Coronary artery (tissue), 2 donors: Measurements from ENCODE around the gene GOLGA2.

Experiments used
- DNase-seq: peaks from one replicate; pipeline ENCODE4 v3.0.0-alpha.2; 2017; ENCODE audit warnings: low spot score
- H3K27ac ChIP-seq, 2 donors: fragments of 200-600 bp; sonication (generic); one replicate each; pipeline ENCODE4 v1.5.1; 2016 to 2019
- H3K4me3 ChIP-seq: fragments of 200-600 bp; sonication (generic); 2 replicates; pipeline ENCODE4 v1.5.1; 2016; ENCODE audit warnings: mild to moderate bottlenecking, moderate library complexity
- TF ChIP-seq, protein P1 (sequence below): fragments of 200-600 bp; sonication (generic); IDR thresholded peaks from one replicate; pipeline ENCODE4 v1.5.1; 2019; ENCODE audit warnings: antibody characterized with exemption

The GOLGA2 gene

GRCh38 chr9:128266868-128267590, 8.8 kb downstream of the GOLGA2 start:
- TF ChIP-seq, protein P1, sequence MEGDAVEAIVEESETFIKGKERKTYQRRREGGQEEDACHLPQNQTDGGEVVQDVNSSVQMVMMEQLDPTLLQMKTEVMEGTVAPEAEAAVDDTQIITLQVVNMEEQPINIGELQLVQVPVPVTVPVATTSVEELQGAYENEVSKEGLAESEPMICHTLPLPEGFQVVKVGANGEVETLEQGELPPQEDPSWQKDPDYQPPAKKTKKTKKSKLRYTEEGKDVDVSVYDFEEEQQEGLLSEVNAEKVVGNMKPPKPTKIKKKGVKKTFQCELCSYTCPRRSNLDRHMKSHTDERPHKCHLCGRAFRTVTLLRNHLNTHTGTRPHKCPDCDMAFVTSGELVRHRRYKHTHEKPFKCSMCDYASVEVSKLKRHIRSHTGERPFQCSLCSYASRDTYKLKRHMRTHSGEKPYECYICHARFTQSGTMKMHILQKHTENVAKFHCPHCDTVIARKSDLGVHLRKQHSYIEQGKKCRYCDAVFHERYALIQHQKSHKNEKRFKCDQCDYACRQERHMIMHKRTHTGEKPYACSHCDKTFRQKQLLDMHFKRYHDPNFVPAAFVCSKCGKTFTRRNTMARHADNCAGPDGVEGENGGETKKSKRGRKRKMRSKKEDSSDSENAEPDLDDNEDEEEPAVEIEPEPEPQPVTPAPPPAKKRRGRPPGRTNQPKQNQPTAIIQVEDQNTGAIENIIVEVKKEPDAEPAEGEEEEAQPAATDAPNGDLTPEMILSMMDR, result no peak
- Histone ChIP-seq H3K4me3 (no peak overlapping the region), H3K27ac (no peak overlapping the region)
- no peak for DNase-seq

- TF ChIP-seq, protein P1, result no peak
- no peak for DNase-seq
- Histone ChIP-seq H3K4me3 (no peak overlapping the region), H3K27ac (no peak overlapping the region)
These were observed 10.4 kb downstream of the GOLGA2 start for GRCh38 chr9:128265348-128265847.

DNA sequence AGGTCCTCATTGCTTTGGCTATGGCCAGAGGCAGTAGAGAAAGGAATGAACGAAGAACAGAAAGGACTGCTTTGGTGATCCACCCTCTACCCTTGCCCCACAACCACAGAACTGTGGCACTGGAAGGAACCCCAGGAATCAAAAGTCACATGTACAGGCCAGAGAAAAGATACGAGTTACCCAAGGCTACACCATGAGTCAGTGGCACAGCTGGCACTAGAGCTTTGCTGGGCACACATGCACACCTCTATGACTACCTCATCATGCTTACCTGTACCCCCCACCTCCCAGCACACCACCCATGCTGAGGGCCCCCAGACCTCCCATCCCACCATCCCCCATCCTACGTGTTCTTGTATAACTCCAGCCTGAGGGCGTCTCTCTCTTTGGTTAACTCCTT, 13.1 kb downstream of the GOLGA2 start:
- H3K4me3 ChIP-seq, result no peak overlapping the region

DNA sequence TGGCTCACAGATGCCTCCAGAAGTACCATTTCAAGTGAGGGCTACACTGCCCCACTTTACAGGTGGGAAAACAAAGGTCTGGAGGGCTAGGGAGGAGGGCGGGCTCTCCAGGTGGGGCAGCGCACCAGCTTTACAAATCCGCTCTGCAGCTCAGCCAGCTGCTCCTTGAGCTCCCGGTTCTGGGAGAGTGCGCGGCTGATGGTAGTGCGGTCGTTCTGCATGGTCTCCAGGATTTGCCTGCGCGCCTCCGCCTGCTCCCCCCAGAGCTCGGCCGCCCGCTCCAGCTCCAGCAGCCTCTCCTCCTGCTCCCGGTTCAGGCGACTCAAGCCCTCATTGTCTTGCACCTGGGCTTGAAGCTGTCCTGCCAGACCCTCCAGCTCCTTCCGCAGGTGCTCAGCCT, 15.5 kb downstream of the GOLGA2 start:
- Histone ChIP-seq H3K27ac (no peak overlapping the region), H3K4me3 (no peak overlapping the region)
- DNase-seq, result no peak
- TF ChIP-seq, protein P1, result no peak

More for the DNA sequence above, 13.1 kb downstream of the GOLGA2 start:
- no peak overlapping the region for H3K27ac ChIP-seq
- TF ChIP-seq, protein P1, result no peak
- DNase-seq, result no peak

DNA sequence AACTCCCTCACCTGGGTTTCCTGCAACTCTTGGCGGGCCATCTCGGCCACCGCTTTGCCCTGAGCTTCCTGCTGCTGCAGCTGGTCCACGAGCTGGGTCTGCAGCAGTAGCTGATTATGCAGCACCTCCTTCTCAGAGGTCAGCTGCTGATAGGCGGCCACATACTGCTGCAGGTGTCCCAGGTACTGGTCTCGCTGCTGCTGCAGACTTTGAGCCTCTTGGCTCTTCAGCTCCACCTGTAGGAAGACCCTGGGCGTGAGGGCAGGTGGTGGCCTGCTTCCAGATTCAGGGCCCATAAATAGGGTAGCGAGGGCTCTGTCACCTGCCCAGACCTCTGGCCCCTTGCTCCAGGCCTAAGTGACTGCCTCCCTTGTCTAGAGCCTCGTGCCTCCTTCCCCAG, 16.7 kb downstream of the GOLGA2 start:
- TF ChIP-seq, protein P1, result no peak
- no peak for DNase-seq
- H3K27ac ChIP-seq, result no peak overlapping the region
- H3K4me3 ChIP-seq, result no peak overlapping the region

GRCh38 chr9:128258326-128258725, 17.5 kb downstream of the GOLGA2 start:
- TF ChIP-seq, protein P1, result no peak
- DNase-seq, result no peak
- Histone ChIP-seq H3K4me3 (no peak overlapping the region), H3K27ac (no peak overlapping the region)

DNA sequence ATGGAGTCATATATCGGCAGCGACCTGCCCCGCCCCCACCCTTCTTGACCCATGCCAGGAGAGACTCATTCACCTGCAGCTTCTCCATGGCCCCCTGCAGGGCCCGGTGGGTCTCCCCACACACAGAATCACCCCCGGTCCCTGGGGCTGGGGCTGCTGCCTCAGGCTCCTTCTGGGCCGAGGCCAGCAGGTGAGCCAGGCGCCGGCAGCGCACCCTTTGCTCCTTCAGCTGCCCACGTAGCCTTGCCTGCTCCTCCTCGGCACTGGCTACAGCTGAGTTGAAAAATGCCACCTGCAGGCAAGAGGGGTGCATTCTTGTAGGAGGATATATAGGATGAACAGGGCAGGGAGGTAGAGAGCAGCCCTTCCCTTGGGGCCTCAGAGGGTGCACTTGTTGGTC, 17.9 kb downstream of the GOLGA2 start:
- TF ChIP-seq, protein P1, result no peak
- Histone ChIP-seq H3K4me3 (no peak overlapping the region), H3K27ac (no peak overlapping the region)
- DNase-seq, result no peak
